Neural crest cell (in vitro differentiated cells): ENCODE data around the gene THUMPD3. TPM values are rescaled to one million over a fixed set of nuclear protein-coding genes. Genes with fewer than 3 reads are reported as not detected.

Source experiments
- DNase-seq: peaks from one replicate; pipeline ENCODE4 v3.0.0; 2021; ENCODE audit warnings: low read depth, mixed read lengths, low spot score
- H3K27ac Mint-ChIP-seq: one replicate; pipeline ENCODE4 v1.8.0; 2021; ENCODE audit warnings: mild to moderate bottlenecking, mixed read lengths; ENCODE audit not compliant: unreplicated experiment
- H3K27me3 Mint-ChIP-seq: 2 replicates; pipeline ENCODE4 v1.8.0; 2021; ENCODE audit warnings: low read depth, mild to moderate bottlenecking, mixed read lengths
- H3K36me3 Mint-ChIP-seq: 2 replicates; pipeline ENCODE4 v1.8.0; 2021; ENCODE audit warnings: low read depth, mild to moderate bottlenecking, mixed read lengths
- H3K4me1 Mint-ChIP-seq: 2 replicates; pipeline ENCODE4 v1.8.0; 2021; ENCODE audit warnings: mixed read lengths
- H3K4me3 Mint-ChIP-seq: one replicate; pipeline ENCODE4 v1.8.0; 2021; ENCODE audit warnings: mild to moderate bottlenecking, mixed read lengths
- H3K9me3 Mint-ChIP-seq: 2 replicates; pipeline ENCODE4 v1.8.0; 2021; ENCODE audit warnings: mixed read lengths
- CTCF ChIP-seq: fragments of 200-600 bp; sonication (generic); conservative IDR thresholded peaks from 2 replicates; pipeline ENCODE4 v1.5.0; 2021; ENCODE audit warnings: antibody characterized with exemption, mild to moderate bottlenecking
- total RNA-seq: library from RNA; stranded (reverse); gene quantifications from 2 replicates; pipeline ENCODE4 v1.2.1, GENCODE V29; 2021

THUMPD3 gene
- total RNA-seq, 1 donor from 2014 or later: 61.0 TPM

GRCh38 chr3:9327578-9327977 lies 35.3 kb upstream of the THUMPD3 start:
- no peak for TF ChIP-seq CTCF
- Mint-ChIP-seq H3K36me3 (peaks cover 30% of the 10 kb centered on the region), H3K4me3 (no peak overlapping the region), H3K27ac (no peak overlapping the region), H3K9me3 (peaks cover 23% of the 10 kb centered on the region), H3K4me1 (no peaks in the 10 kb centered on the region), H3K27me3 (no peaks in the 10 kb centered on the region)
- DNase-seq: no peak

GRCh38 chr3:9330166-9330703 lies 32.6 kb upstream of the THUMPD3 start:
- Mint-ChIP-seq H3K27me3 (no peaks in the 10 kb centered on the region), H3K27ac (no peak overlapping the region), H3K4me3 (no peak overlapping the region), H3K36me3 (peaks cover 23% of the 10 kb centered on the region), H3K4me1 (peaks cover 6% of the 10 kb centered on the region), H3K9me3 (peaks cover 25% of the 10 kb centered on the region)
- no peak for DNase-seq
- no peak for TF ChIP-seq CTCF

- DNase-seq: no peak
- no peak for TF ChIP-seq CTCF
- H3K4me3 Mint-ChIP-seq: no peak overlapping the region
- H3K27me3 Mint-ChIP-seq: no peaks in the 10 kb centered on the region
- H3K4me1 Mint-ChIP-seq: peaks cover 6% of the 10 kb centered on the region
- H3K27ac Mint-ChIP-seq: no peak overlapping the region
- peaks cover 19% of the 10 kb centered on the region for H3K36me3 Mint-ChIP-seq
- peaks cover 20% of the 10 kb centered on the region for H3K9me3 Mint-ChIP-seq
Observed at GRCh38 chr3:9331171-9331570, 31.7 kb upstream of the THUMPD3 start.

- Mint-ChIP-seq H3K4me3 (no peak overlapping the region), H3K27me3 (no peaks in the 10 kb centered on the region), H3K36me3 (peaks cover 16% of the 10 kb centered on the region)
Observed at GRCh38 chr3:9332250-9333030, 30.4 kb upstream of the THUMPD3 start.

GRCh38 chr3:9339761-9340471 lies 22.9 kb upstream of the THUMPD3 start:
- Mint-ChIP-seq H3K9me3 (no peaks in the 10 kb centered on the region), H3K27me3 (no peaks in the 10 kb centered on the region), H3K36me3 (peaks cover 2% of the 10 kb centered on the region), H3K27ac (no peak overlapping the region), H3K4me1 (no peaks in the 10 kb centered on the region), H3K4me3 (no peak overlapping the region)
- no peak for TF ChIP-seq CTCF
- DNase-seq: no peak

More at GRCh38 chr3:9332250-9333030, 30.4 kb upstream of the THUMPD3 start:
- TF ChIP-seq CTCF: no peak
- no peak for DNase-seq
- Mint-ChIP-seq H3K9me3 (peaks cover 16% of the 10 kb centered on the region), H3K4me1 (peaks cover 6% of the 10 kb centered on the region), H3K27ac (no peak overlapping the region)
